ENCODE results near the gene XKR3. TPM values are rescaled to one million over a fixed set of nuclear protein-coding genes. Genes with fewer than 3 reads are reported as not detected.

Gene XKR3
- total and polyA plus RNA-seq, 2 experiments from 2014 or later = 0.33 to 0.98 TPM

DNA sequence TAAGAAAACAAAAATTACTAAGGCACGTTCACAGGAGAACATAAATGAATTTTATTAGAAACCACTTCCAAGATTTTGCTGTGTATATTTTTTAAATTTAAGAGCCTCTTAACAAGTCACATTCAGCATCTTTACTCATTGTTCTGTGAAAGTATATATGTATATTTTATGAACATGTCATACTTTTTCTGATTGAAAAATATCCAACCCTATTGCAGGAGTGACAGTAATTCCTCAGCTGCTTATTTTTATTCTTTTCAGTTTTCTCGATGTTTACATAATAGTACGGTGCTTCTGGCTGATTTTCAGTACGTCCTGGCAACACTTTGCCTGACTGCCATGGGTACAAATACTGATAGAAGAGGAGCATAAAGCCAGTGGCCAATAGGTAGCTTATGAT lies 41.8 kb downstream of the XKR3 start:
- no peaks in the 10 kb centered on the region for H3K9me3 ChIP-seq (ENCODE audit: low read depth)
- no peaks in the 10 kb centered on the region for H3K36me3 ChIP-seq (replicated peaks; ENCODE audit: insufficient read depth, low read depth)
- no peak overlapping the region for H3K4me3 ChIP-seq
- H3K9me2 ChIP-seq (replicated peaks; ENCODE audit: insufficient read depth) = no peaks in the 10 kb centered on the region
- no peak overlapping the region for H3K27ac ChIP-seq
- TF ChIP-seq, protein P1, sequence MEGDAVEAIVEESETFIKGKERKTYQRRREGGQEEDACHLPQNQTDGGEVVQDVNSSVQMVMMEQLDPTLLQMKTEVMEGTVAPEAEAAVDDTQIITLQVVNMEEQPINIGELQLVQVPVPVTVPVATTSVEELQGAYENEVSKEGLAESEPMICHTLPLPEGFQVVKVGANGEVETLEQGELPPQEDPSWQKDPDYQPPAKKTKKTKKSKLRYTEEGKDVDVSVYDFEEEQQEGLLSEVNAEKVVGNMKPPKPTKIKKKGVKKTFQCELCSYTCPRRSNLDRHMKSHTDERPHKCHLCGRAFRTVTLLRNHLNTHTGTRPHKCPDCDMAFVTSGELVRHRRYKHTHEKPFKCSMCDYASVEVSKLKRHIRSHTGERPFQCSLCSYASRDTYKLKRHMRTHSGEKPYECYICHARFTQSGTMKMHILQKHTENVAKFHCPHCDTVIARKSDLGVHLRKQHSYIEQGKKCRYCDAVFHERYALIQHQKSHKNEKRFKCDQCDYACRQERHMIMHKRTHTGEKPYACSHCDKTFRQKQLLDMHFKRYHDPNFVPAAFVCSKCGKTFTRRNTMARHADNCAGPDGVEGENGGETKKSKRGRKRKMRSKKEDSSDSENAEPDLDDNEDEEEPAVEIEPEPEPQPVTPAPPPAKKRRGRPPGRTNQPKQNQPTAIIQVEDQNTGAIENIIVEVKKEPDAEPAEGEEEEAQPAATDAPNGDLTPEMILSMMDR (IDR thresholded peaks at IDR 0.05; ENCODE audit: poor library complexity) = no peak
- TF ChIP-seq EZH2phosphoT487 (IDR thresholded peaks at IDR 0.05; ENCODE audit: low read depth, severe bottlenecking, unreplicated experiment) = no peak
- TF ChIP-seq EZH2 (IDR thresholded peaks at IDR 0.05; ENCODE audit: borderline replicate concordance) = no peak
- H3K27me3 ChIP-seq = no peaks in the 10 kb centered on the region
- H4K20me1 ChIP-seq (ENCODE audit: insufficient read depth, poor library complexity, severe bottlenecking) = no peaks in the 10 kb centered on the region
- H3K4me2 ChIP-seq = no peak overlapping the region
- H3K79me2 ChIP-seq = no peaks in the 10 kb centered on the region
- DNase-seq (ENCODE audit: low spot score) = no peak
- no peak overlapping the region for H2AFZ ChIP-seq
- H3K4me1 ChIP-seq (ENCODE audit: insufficient read depth) = no peaks in the 10 kb centered on the region
- 83% methylated on average over 4 of the region's 4 CpGs for WGBS (ENCODE audit: low lambda C conversion rate, missing lambda C conversion rate)

DNA sequence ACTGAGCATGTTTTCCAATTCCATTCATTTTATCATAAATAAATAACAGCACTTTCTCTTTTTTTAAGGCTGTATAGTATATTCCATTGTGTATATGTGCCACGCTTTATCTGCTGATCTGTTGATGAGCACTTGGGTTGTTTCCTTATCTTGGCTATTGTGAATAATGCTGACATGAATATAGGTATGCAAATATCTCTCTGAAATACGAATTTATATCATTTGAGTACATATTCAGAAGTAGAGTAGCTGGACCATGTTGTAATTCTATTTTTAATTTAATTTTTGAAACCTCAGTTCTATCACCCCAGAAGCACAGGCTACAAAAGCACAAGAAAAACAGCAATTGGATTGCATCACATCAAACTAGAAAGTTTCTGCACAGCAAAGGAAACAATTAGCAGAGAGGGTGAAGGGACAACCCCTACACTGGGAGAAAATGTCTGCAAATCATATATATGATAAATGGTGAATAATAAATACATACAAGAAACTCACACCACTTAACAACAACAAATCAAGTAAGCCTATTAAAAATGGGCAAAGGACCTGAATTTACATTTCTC lies 43.4 kb downstream of the XKR3 start:
- Histone ChIP-seq H3K27ac (no peak overlapping the region), H3K4me1 (ENCODE audit: insufficient read depth) (no peaks in the 10 kb centered on the region), H3K79me2 (no peaks in the 10 kb centered on the region), H4K20me1 (ENCODE audit: insufficient read depth, poor library complexity, severe bottlenecking) (no peaks in the 10 kb centered on the region), H3K36me3 (replicated peaks; ENCODE audit: insufficient read depth, low read depth) (no peaks in the 10 kb centered on the region), H3K27me3 (no peaks in the 10 kb centered on the region), H2AFZ (no peak overlapping the region), H3K4me2 (no peak overlapping the region), H3K9me2 (replicated peaks; ENCODE audit: insufficient read depth) (no peaks in the 10 kb centered on the region), H3K4me3 (no peak overlapping the region), H3K9me3 (ENCODE audit: low read depth) (no peaks in the 10 kb centered on the region)
- no peak for DNase-seq (ENCODE audit: low spot score)
- 59% methylated on average over 2 of the region's 2 CpGs for WGBS (ENCODE audit: low lambda C conversion rate, missing lambda C conversion rate)
- no peak for TF ChIP-seq EZH2phosphoT487 (IDR thresholded peaks at IDR 0.05; ENCODE audit: low read depth, severe bottlenecking, unreplicated experiment)
- TF ChIP-seq, protein P1 (IDR thresholded peaks at IDR 0.05; ENCODE audit: poor library complexity) = no peak
- no peak for TF ChIP-seq EZH2 (IDR thresholded peaks at IDR 0.05; ENCODE audit: borderline replicate concordance)

DNA sequence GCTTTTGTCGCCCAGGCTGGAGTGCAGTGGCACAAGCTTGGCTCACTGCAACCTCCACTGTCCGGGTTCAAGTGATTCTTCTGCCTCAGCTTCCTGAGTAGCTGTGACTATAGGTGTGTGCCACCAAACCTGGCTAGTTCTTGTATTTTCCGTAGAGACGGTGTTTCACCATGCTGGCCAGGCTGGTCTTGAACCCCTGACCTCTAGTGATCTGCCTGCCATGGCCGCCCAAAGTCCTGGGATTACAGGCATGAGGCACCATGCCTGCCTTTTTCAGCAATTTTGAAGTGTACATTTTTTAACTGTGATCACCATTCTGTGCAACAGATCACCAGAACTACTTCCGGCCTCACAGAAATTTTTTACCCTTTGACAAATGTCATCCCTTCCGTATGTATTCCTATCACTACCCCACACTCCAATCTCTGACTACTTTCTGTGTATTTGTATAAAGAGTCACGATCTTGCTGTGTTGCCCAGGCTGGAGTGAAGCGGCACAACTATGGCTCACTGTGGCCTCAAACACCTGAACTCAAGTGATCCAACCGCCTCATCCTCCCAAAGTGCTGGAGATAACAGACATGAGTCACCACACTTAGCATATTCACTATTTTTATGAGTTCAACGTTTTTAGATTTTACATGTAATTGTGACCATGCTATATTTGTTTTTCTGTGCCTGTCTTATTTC lies 44.0 kb downstream of the XKR3 start:
- Histone ChIP-seq H3K36me3 (replicated peaks; ENCODE audit: insufficient read depth, low read depth) (no peaks in the 10 kb centered on the region), H3K9me2 (replicated peaks; ENCODE audit: insufficient read depth) (no peaks in the 10 kb centered on the region), H3K4me1 (ENCODE audit: insufficient read depth) (no peaks in the 10 kb centered on the region), H4K20me1 (ENCODE audit: insufficient read depth, poor library complexity, severe bottlenecking) (no peaks in the 10 kb centered on the region), H3K27me3 (no peaks in the 10 kb centered on the region), H3K79me2 (no peaks in the 10 kb centered on the region), H3K4me2 (no peak overlapping the region), H3K9me3 (ENCODE audit: low read depth) (no peaks in the 10 kb centered on the region), H3K27ac (no peak overlapping the region), H3K4me3 (no peak overlapping the region), H2AFZ (no peak overlapping the region)
- DNase-seq (ENCODE audit: low spot score) = no peak
- 77% methylated on average over 11 of the region's 11 CpGs for WGBS (ENCODE audit: low lambda C conversion rate, missing lambda C conversion rate)
- TF ChIP-seq, protein P1 (IDR thresholded peaks at IDR 0.05; ENCODE audit: poor library complexity) = no peak
- TF ChIP-seq EZH2phosphoT487 (IDR thresholded peaks at IDR 0.05; ENCODE audit: low read depth, severe bottlenecking, unreplicated experiment) (no peak), EZH2 (IDR thresholded peaks at IDR 0.05; ENCODE audit: borderline replicate concordance) (no peak)
